Liver (tissue), 9 donors: ENCODE measurements around the gene LTBP4. TPM values are rescaled to one million over a fixed set of nuclear protein-coding genes. Genes with fewer than 3 reads are reported as not detected.

Experiments used
- DNase-seq: peaks from one replicate; pipeline ENCODE4 v3.0.0-alpha.2; 2017; ENCODE audit warnings: low spot score
- H3K27ac ChIP-seq, 2 donors: one replicate each; pipeline ENCODE4 v1.7.0; 2013; ENCODE audit warnings: inconsistent platforms in 2 of 2, low read length in 2 of 2, control low read depth in 1 of 2, low read depth in 1 of 2, mild to moderate bottlenecking in 1 of 2
- H3K27me3 ChIP-seq, 4 donors: one replicate each; pipeline versions ENCODE4 v1.6.1 to v1.7.0; 2013; ENCODE audit warnings: low read length in 3 of 4, inconsistent platforms in 1 of 4, mild to moderate bottlenecking in 1 of 4, moderate library complexity in 1 of 4; ENCODE audit not compliant: control insufficient read depth in 4 of 4, insufficient read depth in 4 of 4
- H3K36me3 ChIP-seq, 4 donors: one replicate each; pipeline versions ENCODE4 v1.6.1 to v1.7.0; 2013; ENCODE audit warnings: low read length in 3 of 4, mild to moderate bottlenecking in 3 of 4, low read depth in 1 of 4, moderate library complexity in 1 of 4; ENCODE audit not compliant: control insufficient read depth in 4 of 4, insufficient read depth in 3 of 4
- H3K4me1 ChIP-seq, 4 donors: one replicate each; pipeline versions ENCODE4 v1.6.1 to v1.7.0; 2013; ENCODE audit warnings: low read length in 3 of 4, mild to moderate bottlenecking in 3 of 4, moderate library complexity in 1 of 4; ENCODE audit not compliant: control insufficient read depth in 4 of 4, insufficient read depth in 4 of 4
- H3K4me3 ChIP-seq, 3 donors: one replicate each; pipeline versions ENCODE4 v1.6.1 to v1.7.0; 2013; ENCODE audit warnings: low read length in 3 of 3, control low read depth in 1 of 3, low read depth in 1 of 3, mild to moderate bottlenecking in 1 of 3
- H3K9ac ChIP-seq, 2 donors: one replicate each; pipeline ENCODE4 v1.7.0; 2013; ENCODE audit warnings: low read length in 2 of 2, mild to moderate bottlenecking in 2 of 2, moderate library complexity in 2 of 2, control low read depth in 1 of 2, low read depth in 1 of 2
- H3K9me3 ChIP-seq, 4 donors: one replicate each; pipeline versions ENCODE4 v1.6.1 to v1.7.0; 2013; ENCODE audit warnings: low read length in 3 of 4; ENCODE audit not compliant: control insufficient read depth in 4 of 4
- ATF3 ChIP-seq: IDR thresholded peaks from 2 replicates; pipeline ENCODE4 v1.6.1; 2016; ENCODE audit warnings: antibody characterized with exemption
- CTCF ChIP-seq: fragments of 150-350 bp; IDR thresholded peaks from 2 replicates; pipeline ENCODE4 v1.5.1; 2017; ENCODE audit warnings: improper control_type of control experiment, low read depth, low read length; ENCODE audit not compliant: missing input control
- EGR1 ChIP-seq, 2 donors: IDR thresholded peaks; 2 replicates each; pipeline ENCODE4 v1.6.1; 2016 to 2018; ENCODE audit warnings: antibody characterized with exemption in 2 of 2, low read depth in 2 of 2
- FOXA1 ChIP-seq: IDR thresholded peaks from 2 replicates; pipeline ENCODE4 v1.6.1; 2016; ENCODE audit warnings: antibody characterized with exemption
- FOXA2 ChIP-seq: IDR thresholded peaks from 2 replicates; pipeline ENCODE4 v1.6.1; 2016; ENCODE audit warnings: antibody characterized with exemption
- GABPA ChIP-seq, 2 donors: IDR thresholded peaks in 1 of 2; conservative IDR thresholded peaks in 1 of 2; 2 replicates each; pipeline ENCODE4 v1.6.1; 2016; ENCODE audit warnings: antibody characterized with exemption in 2 of 2, mild to moderate bottlenecking in 1 of 2, moderate library complexity in 1 of 2
- HNF4A ChIP-seq, 2 donors: conservative IDR thresholded peaks; 2 replicates each; pipeline ENCODE4 v1.6.1; 2016; ENCODE audit warnings: antibody characterized with exemption in 2 of 2, mild to moderate bottlenecking in 2 of 2
- JUND ChIP-seq, 2 donors: IDR thresholded peaks; 2 replicates each; pipeline ENCODE4 v1.6.1; 2016; ENCODE audit warnings: antibody characterized with exemption in 2 of 2
- MAX ChIP-seq: IDR thresholded peaks from 2 replicates; pipeline ENCODE4 v1.6.1; 2016; ENCODE audit warnings: antibody characterized with exemption
- NR2F2 ChIP-seq: IDR thresholded peaks from 2 replicates; pipeline ENCODE4 v1.6.1; 2016; ENCODE audit warnings: antibody characterized with exemption
- REST ChIP-seq: IDR thresholded peaks from 2 replicates; pipeline ENCODE4 v1.6.1; 2016; ENCODE audit warnings: antibody characterized with exemption, mild to moderate bottlenecking
- SP1 ChIP-seq: IDR thresholded peaks from 2 replicates; pipeline ENCODE4 v1.6.1; 2018; ENCODE audit warnings: antibody characterized with exemption, mild to moderate bottlenecking
- YY1 ChIP-seq: IDR thresholded peaks from 2 replicates; pipeline ENCODE4 v1.6.1; 2016; ENCODE audit warnings: antibody characterized with exemption, mild to moderate bottlenecking
- ZBTB33 ChIP-seq: IDR thresholded peaks from 2 replicates; pipeline ENCODE4 v1.6.1; 2016; ENCODE audit warnings: antibody characterized with exemption
- WGBS: extraction: QIAGEN DNeasy Blood & Tissue Kit; methylation state at CpG from one replicate; pipeline ENCODE4 v1.1.7; 2013; 5-methylcytosine and 5-hydroxymethylcytosine counted together
- polyA plus RNA-seq, 2 donors: library from polyadenylated mRNA; stranded (reverse) in 1 of 2; unstranded in 1 of 2; fragments of 200-250 nt in 1 of 2; fragments of >200 nt in 1 of 2; fragmentation: Nextera tagmentation in 1 of 2; extraction: Ambion mirVana in 1 of 2; gene quantifications; one replicate each; pipeline versions ENCODE4 v1.2.1 to v1.2.3, GENCODE V29; 2013 to 2015
- total RNA-seq, 2 donors: library from RNA; depleted of rRNA; stranded (reverse); fragments of >200 nt; gene quantifications; one replicate each; pipeline ENCODE4 v1.2.3, GENCODE V29; 2014
- donor health status: healthy.
- donor health status: healthy.
- donor health status: healthy.
- donor health status: healthy.
- donor health status: healthy.

The LTBP4 gene
- total and polyA plus RNA-seq, 4 donors = 9.6 to 28.7 (median 17.8) TPM

GRCh38 chr19:40617961-40618360 lies 16.8 kb downstream of the LTBP4 start (continued):
- TF ChIP-seq ZBTB33 (no peak), JUND (IDR thresholded peaks at IDR 0.05) (no peak), CTCF (no peak), FOXA2 (no peak)

- Histone ChIP-seq H3K4me1 (peaks cover 0 to 3% (median 0%) of the 10 kb centered on the region in 4 donors), H3K4me3 (no peak overlapping the region), H3K36me3 (no peaks in the 10 kb centered on the region), H3K27ac (no peak overlapping the region), H3K9ac (no peak overlapping the region), H3K27me3 (no peaks in the 10 kb centered on the region), H3K9me3 (no peaks in the 10 kb centered on the region)
- 78% methylated on average over 11 of the region's 11 CpGs for WGBS
- no peak for DNase-seq
- no peak for TF ChIP-seq YY1
- no peak for TF ChIP-seq FOXA1
- TF ChIP-seq ATF3 = no peak
- TF ChIP-seq SP1 = no peak
- no peak for TF ChIP-seq CTCF
- no peak for TF ChIP-seq EGR1 (IDR thresholded peaks at IDR 0.05; ENCODE audit: low read depth in 2 of 2)
- TF ChIP-seq HNF4A (conservative IDR thresholded peaks at IDR 0.05) = no peak
- TF ChIP-seq FOXA2 = no peak
- TF ChIP-seq REST = no peak
- no peak for TF ChIP-seq GABPA (IDR thresholded peaks at IDR 0.05 in 1 of 2, conservative IDR thresholded peaks at IDR 0.05 in 1 of 2)
- no peak for TF ChIP-seq NR2F2
- no peak for TF ChIP-seq MAX
Observed at GRCh38 chr19:40619333-40620160, 18.4 kb downstream of the LTBP4 start.
